ENCODE results near the gene GRN. TPM values are rescaled to one million over a fixed set of nuclear protein-coding genes. Genes with fewer than 3 reads are reported as not detected.
"Not testable (repeated sequence)": the region's sequence is repeated elsewhere in the genome, so short reads cannot be mapped to it uniquely, and the experiment has no call there.

GRN gene
- total and polyA plus RNA-seq, 2 donors (not counting 3 experiments of a cell fraction or from before 2014, with no cell fraction given), result 343 to 1,034 TPM

DNA sequence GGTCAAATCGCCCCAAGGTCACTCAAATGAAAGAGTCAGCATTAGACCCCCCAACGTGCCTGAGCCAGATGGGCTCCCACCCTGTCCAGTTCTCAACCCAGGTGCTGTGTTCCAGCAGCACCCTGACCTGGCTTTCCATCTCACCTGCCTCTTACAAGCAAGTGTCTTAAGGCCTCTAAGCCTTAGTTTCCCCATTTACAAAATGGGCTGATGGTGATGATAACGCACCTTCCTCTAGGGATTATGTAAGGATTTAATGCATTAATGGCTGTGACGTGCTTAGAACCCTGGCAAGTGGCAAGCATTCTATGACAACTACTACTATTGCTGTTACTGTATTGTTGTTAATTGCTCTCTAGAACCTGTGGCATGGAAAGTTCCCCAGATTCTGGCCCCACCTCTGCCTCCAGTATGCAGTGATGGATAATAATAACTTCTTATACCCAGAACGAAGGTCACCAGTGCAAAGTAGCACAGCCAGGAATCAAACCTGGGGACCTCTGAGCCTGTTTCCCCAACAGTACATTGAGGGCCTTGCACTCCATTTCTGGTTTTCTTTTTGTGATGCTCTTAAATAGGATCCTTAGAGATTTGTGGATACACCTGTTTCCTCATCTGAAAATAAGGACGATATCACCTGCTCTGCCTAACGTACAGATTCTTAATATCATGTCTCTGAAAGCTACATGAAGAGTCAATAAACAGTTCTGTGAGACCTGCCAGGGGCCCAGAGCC, 17.2 kb upstream of the GRN start:
- no peaks in the 10 kb centered on the region for H3K9me1 ChIP-seq (replicated peaks; ENCODE audit: control insufficient read depth, extremely low read depth, insufficient read depth, low read length)
- no peak overlapping the region for H3K27ac ChIP-seq (ENCODE audit: insufficient read depth, low read depth, low read length)
- POLR2A ChIA-PET, result no interaction called here
- no peak overlapping the region for H3K4me3 ChIP-seq (replicated peaks in 1 of 3; ENCODE audit: insufficient read depth in 1 of 3, low read depth in 1 of 3, low read length in 3 of 3)
- CTCF ChIA-PET, result interaction anchor here (1.0 to 4.9 kb wide), 6 partner anchors 11 to 125 kb away, joined by 3 to 68 read pairs (median 4); partner anchors contain the start of gene UBTF
- no peak overlapping the region for H3K9ac ChIP-seq (replicated peaks; ENCODE audit: extremely low read depth, insufficient read depth, low read length)
- H3K4me2 ChIP-seq (ENCODE audit: insufficient read depth, low read length), result no peak overlapping the region
- H2AFZ ChIP-seq (ENCODE audit: low read depth, low read length), result no peak overlapping the region
- H3K4me1 ChIP-seq (ENCODE audit: control insufficient read depth, extremely low read depth, insufficient read depth, low read length), result peaks cover 9% of the 10 kb centered on the region
- H3K36me3 ChIP-seq (ENCODE audit: control insufficient read depth in 2 of 2, extremely low read depth in 1 of 2, insufficient read depth in 2 of 2, low read length in 2 of 2), result no peaks in the 10 kb centered on the region
- TF ChIP-seq, protein P1, sequence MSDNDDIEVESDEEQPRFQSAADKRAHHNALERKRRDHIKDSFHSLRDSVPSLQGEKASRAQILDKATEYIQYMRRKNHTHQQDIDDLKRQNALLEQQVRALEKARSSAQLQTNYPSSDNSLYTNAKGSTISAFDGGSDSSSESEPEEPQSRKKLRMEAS (IDR thresholded peaks at IDR 0.05; ENCODE audit: insufficient read depth, insufficient read length), result no peak
- TF ChIP-seq JUN (IDR thresholded peaks at IDR 0.05; ENCODE audit: borderline replicate concordance, insufficient read depth, insufficient read length, low read depth) (no peak), GATA2 (IDR thresholded peaks at IDR 0.05; ENCODE audit: insufficient read depth, insufficient read length, low read depth, low read length) (no peak), POLR2AphosphoS5 (IDR thresholded peaks at IDR 0.05; ENCODE audit: insufficient read depth, low read depth, low read length) (no peak)
- TF ChIP-seq, protein P2, sequence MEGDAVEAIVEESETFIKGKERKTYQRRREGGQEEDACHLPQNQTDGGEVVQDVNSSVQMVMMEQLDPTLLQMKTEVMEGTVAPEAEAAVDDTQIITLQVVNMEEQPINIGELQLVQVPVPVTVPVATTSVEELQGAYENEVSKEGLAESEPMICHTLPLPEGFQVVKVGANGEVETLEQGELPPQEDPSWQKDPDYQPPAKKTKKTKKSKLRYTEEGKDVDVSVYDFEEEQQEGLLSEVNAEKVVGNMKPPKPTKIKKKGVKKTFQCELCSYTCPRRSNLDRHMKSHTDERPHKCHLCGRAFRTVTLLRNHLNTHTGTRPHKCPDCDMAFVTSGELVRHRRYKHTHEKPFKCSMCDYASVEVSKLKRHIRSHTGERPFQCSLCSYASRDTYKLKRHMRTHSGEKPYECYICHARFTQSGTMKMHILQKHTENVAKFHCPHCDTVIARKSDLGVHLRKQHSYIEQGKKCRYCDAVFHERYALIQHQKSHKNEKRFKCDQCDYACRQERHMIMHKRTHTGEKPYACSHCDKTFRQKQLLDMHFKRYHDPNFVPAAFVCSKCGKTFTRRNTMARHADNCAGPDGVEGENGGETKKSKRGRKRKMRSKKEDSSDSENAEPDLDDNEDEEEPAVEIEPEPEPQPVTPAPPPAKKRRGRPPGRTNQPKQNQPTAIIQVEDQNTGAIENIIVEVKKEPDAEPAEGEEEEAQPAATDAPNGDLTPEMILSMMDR (IDR thresholded peaks at IDR 0.05; ENCODE audit: extremely low read depth in 1 of 2, insufficient read depth in 1 of 2, low read depth in 1 of 2, low read length in 2 of 2), result no peak
- FAIRE-seq, result no peak
- no peaks in the 10 kb centered on the region for H3K9me3 ChIP-seq (replicated peaks; ENCODE audit: control insufficient read depth, insufficient read depth, low read length)
- no peaks in the 10 kb centered on the region for H4K20me1 ChIP-seq (replicated peaks; ENCODE audit: control insufficient read depth, extremely low read depth, insufficient read depth, low read length)
- no peak for DNase-seq (ENCODE audit: low read depth, low spot score)
- peaks cover 7% of the 10 kb centered on the region for H3K79me2 ChIP-seq (ENCODE audit: control insufficient read depth, insufficient read depth, low read length)
- no peaks in the 10 kb centered on the region for H3K27me3 ChIP-seq (ENCODE audit: control insufficient read depth in 2 of 2, insufficient read depth in 2 of 2, low read length in 2 of 2)
- dilution Hi-C loops (cut with MboI; ENCODE audit: extremely low pct_ligation_motif_present, low sequenced_read_pairs) (no loop called here), intact Hi-C loops (cut with micrococcal nuclease) (no loop called here)
- BruUV-seq (replicated peaks), result no TSS peak

DNA sequence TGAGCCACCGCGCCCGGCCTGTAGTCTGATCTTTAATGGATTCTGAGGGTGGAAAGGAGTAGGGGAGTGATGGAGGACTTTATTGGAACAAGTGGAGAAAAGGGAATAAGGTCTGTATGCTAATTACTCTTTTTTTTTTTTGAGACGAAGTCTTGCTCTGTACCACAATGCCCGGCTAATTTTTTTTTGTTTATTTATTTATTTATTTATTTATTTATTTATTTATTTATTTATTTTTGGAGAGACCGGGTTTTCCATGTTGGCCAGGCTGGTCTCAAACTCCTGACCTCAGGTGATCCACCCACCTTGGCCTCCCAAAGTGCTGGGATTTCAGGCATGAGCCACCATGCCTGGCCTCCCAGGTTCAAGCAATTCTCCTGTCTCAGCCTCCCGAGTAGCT, 15.6 kb upstream of the GRN start:
- FAIRE-seq; H2AFZ ChIP-seq (ENCODE audit: low read depth, low read length); POLR2A ChIA-PET; H4K20me1 ChIP-seq (replicated peaks; ENCODE audit: control insufficient read depth, extremely low read depth, insufficient read depth, low read length); H3K9me1 ChIP-seq (replicated peaks; ENCODE audit: control insufficient read depth, extremely low read depth, insufficient read depth, low read length); intact Hi-C loops (cut with micrococcal nuclease); H3K9me3 ChIP-seq (replicated peaks; ENCODE audit: control insufficient read depth, insufficient read depth, low read length); H3K79me2 ChIP-seq (ENCODE audit: control insufficient read depth, insufficient read depth, low read length); H3K4me2 ChIP-seq (ENCODE audit: insufficient read depth, low read length); H3K27me3 ChIP-seq (ENCODE audit: control insufficient read depth in 2 of 2, insufficient read depth in 2 of 2, low read length in 2 of 2); BruUV-seq (replicated peaks); H3K27ac ChIP-seq (ENCODE audit: insufficient read depth, low read depth, low read length); dilution Hi-C loops (cut with MboI; ENCODE audit: extremely low pct_ligation_motif_present, low sequenced_read_pairs); H3K4me1 ChIP-seq (ENCODE audit: control insufficient read depth, extremely low read depth, insufficient read depth, low read length); H3K9ac ChIP-seq (replicated peaks; ENCODE audit: extremely low read depth, insufficient read depth, low read length); H3K4me3 ChIP-seq (replicated peaks in 1 of 3; ENCODE audit: insufficient read depth in 1 of 3, low read depth in 1 of 3, low read length in 3 of 3); H3K36me3 ChIP-seq (ENCODE audit: control insufficient read depth in 2 of 2, extremely low read depth in 1 of 2, insufficient read depth in 2 of 2, low read length in 2 of 2); DNase-seq (ENCODE audit: low read depth, low spot score): not testable (repeated sequence)
- CTCF ChIA-PET, result interaction anchor here (0.6 to 5.1 kb wide), 12 partner anchors 15 to 386 kb away, joined by 3 to 58 read pairs (median 6); partner anchors contain the start of gene GRN

DNA sequence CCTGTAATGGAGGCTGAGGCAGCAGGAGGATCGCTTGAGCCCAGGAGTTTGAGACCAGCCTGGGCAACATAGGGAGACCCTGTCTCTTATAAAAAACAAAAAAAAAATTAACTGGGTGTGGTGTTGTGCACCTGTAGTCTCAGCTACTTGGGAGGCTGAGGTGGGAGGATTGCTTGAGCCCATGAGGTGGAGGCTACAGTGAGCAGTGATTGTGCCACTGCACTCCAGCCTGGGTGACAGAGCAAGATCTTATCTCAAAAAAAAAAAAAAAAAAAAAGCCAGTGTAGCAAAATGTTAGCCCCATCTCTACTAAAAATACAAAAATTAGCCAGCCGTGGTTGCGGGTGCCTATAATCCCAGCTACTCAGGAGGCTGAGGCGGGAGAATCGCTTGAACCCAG, 14.8 kb upstream of the GRN start:
- H3K9me3 ChIP-seq (replicated peaks; ENCODE audit: control insufficient read depth, insufficient read depth, low read length); H3K27ac ChIP-seq (ENCODE audit: insufficient read depth, low read depth, low read length); H3K79me2 ChIP-seq (ENCODE audit: control insufficient read depth, insufficient read depth, low read length); H3K4me1 ChIP-seq (ENCODE audit: control insufficient read depth, extremely low read depth, insufficient read depth, low read length); DNase-seq (ENCODE audit: low read depth, low spot score); dilution Hi-C loops (cut with MboI; ENCODE audit: extremely low pct_ligation_motif_present, low sequenced_read_pairs); H4K20me1 ChIP-seq (replicated peaks; ENCODE audit: control insufficient read depth, extremely low read depth, insufficient read depth, low read length); BruUV-seq (replicated peaks); POLR2A ChIA-PET; H3K4me3 ChIP-seq (replicated peaks in 1 of 3; ENCODE audit: insufficient read depth in 1 of 3, low read depth in 1 of 3, low read length in 3 of 3); H3K4me2 ChIP-seq (ENCODE audit: insufficient read depth, low read length); H3K27me3 ChIP-seq (ENCODE audit: control insufficient read depth in 2 of 2, insufficient read depth in 2 of 2, low read length in 2 of 2); H2AFZ ChIP-seq (ENCODE audit: low read depth, low read length); H3K9me1 ChIP-seq (replicated peaks; ENCODE audit: control insufficient read depth, extremely low read depth, insufficient read depth, low read length); H3K9ac ChIP-seq (replicated peaks; ENCODE audit: extremely low read depth, insufficient read depth, low read length); H3K36me3 ChIP-seq (ENCODE audit: control insufficient read depth in 2 of 2, extremely low read depth in 1 of 2, insufficient read depth in 2 of 2, low read length in 2 of 2); FAIRE-seq: not testable (repeated sequence)
- CTCF ChIA-PET, result interaction anchor here (0.6 to 5.1 kb wide), 21 partner anchors 12 to 387 kb away, joined by 3 to 58 read pairs (median 5); partner anchors contain the start of genes FAM171A2, GRN and RUNDC3A
- intact Hi-C loops (cut with micrococcal nuclease), result loop anchor here (2.0 kb wide), 1 partner anchor 15 kb away; the partner anchor contains the start of gene GRN

Measured in endothelial cell of umbilical vein (primary cell).